K562 (cell line): Measurements from ENCODE around the gene SATB2. TPM values are rescaled to one million over a fixed set of nuclear protein-coding genes. Genes with fewer than 3 reads are reported as not detected.

Experiments used
- ATAC-seq: fragments of 200-7000 bp; cut with Tn5 transposase; 3 replicates; pipeline ENCODE4 v1.9.1; 2020; ENCODE audit warnings: moderate library complexity
- BruUV-seq: library from RNA; stranded (reverse); fragments of 400-500 nt; replicated peaks from 2 replicates; lab custom pipeline; 2021; lab: Mats Ljungman, UMichigan
- CTCF ChIA-PET: fragments of 300-600 bp; formaldehyde crosslinking; extraction: SDS; loops from one replicate; lab custom pipeline; 2021; ENCODE audit warnings: low intra/inter-chr PET ratio; lab: Yijun Ruan, JAX
- POLR2A ChIA-PET: fragments of 300-600, 350-650 bp; sonication (Branson Sonifier 250); formaldehyde crosslinking; extraction: SDS; loops from one replicate; lab custom pipeline; 2021; ENCODE audit warnings: antibody characterized with exemption, inconsistent platforms; lab: Yijun Ruan, JAX
- DNase-seq, 4 experiments: peaks; one replicate each; pipeline versions ENCODE4 v3.0.0 to v3.0.0-alpha.2; 2011 to 2018; ENCODE audit warnings: low spot score in 3 of 4, mixed read lengths in 3 of 4; ENCODE audit errors: extremely low read depth in 1 of 4
- FAIRE-seq: peaks from 2 replicates; lab custom pipeline; 2011; peaks lifted over from hg19 to GRCh38; lab: Jason Lieb, UNC
- H2AFZ ChIP-seq: 2 replicates; pipeline ENCODE4 v1.6.0; 2011; ENCODE audit warnings: low read depth, low read length, control low read depth, inconsistent platforms
- H3K27ac ChIP-seq: fragments of 200-600 bp; 3 replicates; pipeline ENCODE4 v1.8.0; 2011; ENCODE audit warnings: low read depth, mild to moderate bottlenecking, control low read depth, inconsistent platforms, low read length, moderate library complexity, mixed read lengths; ENCODE audit errors: extremely low read depth
- H3K27me3 ChIP-seq, 2 experiments: fragments of 300-600 bp in 1 of 2; 2 replicates in 1 of 2; 3 replicates in 1 of 2; pipeline versions ENCODE4 v1.6.0 to v1.8.0; 2011; ENCODE audit warnings: inconsistent platforms in 2 of 2, low read length in 2 of 2, mild to moderate bottlenecking in 1 of 2, mixed read lengths in 1 of 2, moderate library complexity in 1 of 2; ENCODE audit not compliant: control insufficient read depth in 2 of 2, insufficient read depth in 2 of 2
- H3K36me3 ChIP-seq: fragments of 300-600 bp; 3 replicates; pipeline ENCODE4 v1.8.0; 2011; ENCODE audit warnings: mild to moderate bottlenecking, low read length, inconsistent platforms; ENCODE audit not compliant: control insufficient read depth, insufficient read depth
- H3K4me1 ChIP-seq, 2 experiments: fragments of 200-600 bp in 1 of 2; replicated peaks in 1 of 2; 2 replicates in 1 of 2; 3 replicates in 1 of 2; pipeline versions ENCODE4 v1.5.1 to v1.8.0; 2011; ENCODE audit warnings: inconsistent platforms in 2 of 2, low read length in 2 of 2, mild to moderate bottlenecking in 1 of 2, mixed read lengths in 1 of 2, moderate library complexity in 1 of 2; ENCODE audit not compliant: control insufficient read depth in 2 of 2, insufficient read depth in 2 of 2
- H3K4me2 ChIP-seq: 2 replicates; pipeline ENCODE4 v1.6.1; 2011; ENCODE audit warnings: low read length, control low read depth, inconsistent platforms, mixed read lengths; ENCODE audit not compliant: insufficient read depth
- H3K4me3 ChIP-seq: fragments of 200-600 bp; sonication (generic), shearing (Covaris generic); 2 replicates; pipeline ENCODE4 v1.5.1; 2016; ENCODE audit warnings: control low read depth, inconsistent platforms
- H3K79me2 ChIP-seq: fragments of 200-600 bp; 3 replicates; pipeline ENCODE4 v1.8.0; 2011; ENCODE audit warnings: low read length, inconsistent platforms; ENCODE audit not compliant: control insufficient read depth, insufficient read depth
- H3K9ac ChIP-seq, 2 experiments: 2 replicates each; pipeline versions ENCODE4 v1.6.0 to v1.6.1; 2011; ENCODE audit warnings: low read depth in 2 of 2, low read length in 2 of 2, control low read depth in 1 of 2, inconsistent platforms in 1 of 2, mild to moderate bottlenecking in 1 of 2, mixed read lengths in 1 of 2; ENCODE audit not compliant: insufficient read depth in 1 of 2
- H3K9me1 ChIP-seq: one replicate; pipeline ENCODE4 v1.6.0; 2011; ENCODE audit warnings: inconsistent platforms, mild to moderate bottlenecking, low read length, moderate library complexity; ENCODE audit not compliant: control insufficient read depth, insufficient read depth
- H3K9me3 ChIP-seq: replicated peaks from 2 replicates; pipeline ENCODE4 v1.5.1; 2011; ENCODE audit warnings: low read depth, low read length, inconsistent platforms; ENCODE audit not compliant: control insufficient read depth, insufficient read depth
- H4K20me1 ChIP-seq: replicated peaks from 2 replicates; pipeline ENCODE4 v1.6.1; 2011; ENCODE audit warnings: low read length, inconsistent platforms, mixed read lengths; ENCODE audit not compliant: control insufficient read depth, insufficient read depth
- CBFA2T2 ChIP-seq: fragments of 450-650 bp; conservative IDR thresholded peaks from 2 replicates; pipeline ENCODE4 v1.6.1; 2017; ENCODE audit warnings: mild to moderate bottlenecking
- CBFA2T3 ChIP-seq: fragments of 450-650 bp; IDR thresholded peaks from 2 replicates; pipeline ENCODE4 v1.6.1; 2017
- DIDO1 ChIP-seq: fragments of 450-650 bp; IDR thresholded peaks from 2 replicates; pipeline ENCODE4 v1.6.1; 2016; ENCODE audit warnings: low read depth, missing biosample characterization, missing genetic modification characterization
- FOSL1 ChIP-seq: fragments of 200-800 bp; sonication (Bioruptor generic); conservative IDR thresholded peaks from 2 replicates; pipeline ENCODE4 v1.6.1; 2016; ENCODE audit warnings: missing genetic modification characterization, missing compliant biosample characterization
- GATA2 ChIP-seq: sonication (generic); formaldehyde crosslinking; IDR thresholded peaks from 2 replicates; pipeline ENCODE4 v1.4.0; 2020; ENCODE audit warnings: mild to moderate bottlenecking, missing genetic modification reagents
- NFIC ChIP-seq: fragments of 450-650 bp; IDR thresholded peaks from 2 replicates; pipeline ENCODE4 v1.6.1; 2017; ENCODE audit warnings: mild to moderate bottlenecking, inconsistent platforms
- POLR2H ChIP-seq: IDR thresholded peaks from 2 replicates; pipeline ENCODE4 v1.6.1; 2016; ENCODE audit warnings: missing genetic modification characterization, low read depth, mild to moderate bottlenecking, control low read depth, missing compliant biosample characterization, moderate library complexity
- STAT5B ChIP-seq: fragments of 250-450 bp; sonication (Bioruptor Pico); IDR thresholded peaks from 2 replicates; pipeline ENCODE4 v1.8.0; 2021; ENCODE audit warnings: mild to moderate bottlenecking, inconsistent platforms
- TCF3 ChIP-seq: sonication (generic); formaldehyde crosslinking; IDR thresholded peaks from 2 replicates; pipeline ENCODE4 v1.4.0; 2020; ENCODE audit warnings: mild to moderate bottlenecking, missing genetic modification reagents
- TEAD4 ChIP-seq, 2 experiments: sonication (generic) in 1 of 2; formaldehyde crosslinking in 1 of 2; IDR thresholded peaks; 2 replicates each; pipeline versions ENCODE4 v1.6.1 to v1.8.0; 2012 to 2022; ENCODE audit warnings: borderline replicate concordance in 1 of 2, inconsistent platforms in 1 of 2, low read length in 1 of 2, mild to moderate bottlenecking in 1 of 2, missing genetic modification reagents in 1 of 2
- WGBS: fragments of 100-300 bp; shearing (Covaris generic); methylation state at CpG from one replicate; pipeline ENCODE4 v1.1.6; 2016; ENCODE audit warnings: low coverage, mixed read lengths; ENCODE audit not compliant: insufficient coverage; ENCODE audit errors: missing lambda C conversion rate; 5-methylcytosine and 5-hydroxymethylcytosine counted together
- in situ Hi-C: fragments of 300-500 bp; cut with MboI; formaldehyde crosslinking; loops from 4 replicates; pipeline ENCODE4 v1.15.0; 2018; ENCODE audit warnings: inconsistent platforms, mixed read lengths
- intact Hi-C: fragments of 100-400 bp; cut with micrococcal nuclease; formaldehyde crosslinking; loops from 2 replicates; pipeline ENCODE4 v1.14.2; 2022
- polyA plus RNA-seq, 8 experiments: library from polyadenylated mRNA; depleted of rRNA in 4 of 8; stranded (reverse) in 5 of 8; unstranded in 3 of 8; fragments of >200 nt; fragmentation: Nextera tagmentation in 2 of 8; fragmentation: Illumina TruSeq in 1 of 8; extraction: Ambion mirVana in 2 of 8; extraction: Trizol in 1 of 8; gene quantifications; 2 replicates each; pipeline versions ENCODE4 v1.2.1 to v1.2.3, GENCODE V29; 2011 to 2014; ENCODE audit warnings: inconsistent platforms in 1 of 8, missing spikeins in 1 of 8
- total RNA-seq, 7 experiments: library from RNA; depleted of rRNA in 6 of 7; stranded (reverse); fragments of >200 nt in 6 of 7; fragmentation: Illumina TruSeq in 2 of 7; extraction: Trizol in 2 of 7; gene quantifications; 2 replicates each; pipeline versions ENCODE4 v1.2.1 to v1.2.3, GENCODE V29; 2011 to 2021; ENCODE audit warnings: low replicate concordance in 1 of 7
- TF ChIP-seq, protein P1 (sequence below): fragments of 450-650 bp; IDR thresholded peaks from 2 replicates; pipeline ENCODE4 v1.6.1; 2014; ENCODE audit warnings: low read depth, mild to moderate bottlenecking, moderate library complexity, borderline replicate concordance
- TF ChIP-seq, protein P2 (sequence below): fragments of 200-800 bp; sonication (Bioruptor generic); IDR thresholded peaks from 2 replicates; pipeline ENCODE4 v1.6.1; 2017; ENCODE audit warnings: missing genetic modification characterization, missing compliant biosample characterization
- TF ChIP-seq, protein P3 (sequence below): fragments of 450-650 bp; IDR thresholded peaks from 2 replicates; pipeline ENCODE4 v1.6.1; 2017; ENCODE audit warnings: antibody characterized with exemption, mild to moderate bottlenecking
- TF ChIP-seq, protein P4 (sequence below), 2 experiments: fragments of 450-650 bp; IDR thresholded peaks; 2 replicates each; pipeline ENCODE4 v1.6.1; 2016

The SATB2 gene
- total and polyA plus RNA-seq, 9 of the 15 experiments (the other 6 are each of a cell fraction or from before 2014, with no cell fraction given): 4.5 to 34.0 (median 15.1) TPM

DNA sequence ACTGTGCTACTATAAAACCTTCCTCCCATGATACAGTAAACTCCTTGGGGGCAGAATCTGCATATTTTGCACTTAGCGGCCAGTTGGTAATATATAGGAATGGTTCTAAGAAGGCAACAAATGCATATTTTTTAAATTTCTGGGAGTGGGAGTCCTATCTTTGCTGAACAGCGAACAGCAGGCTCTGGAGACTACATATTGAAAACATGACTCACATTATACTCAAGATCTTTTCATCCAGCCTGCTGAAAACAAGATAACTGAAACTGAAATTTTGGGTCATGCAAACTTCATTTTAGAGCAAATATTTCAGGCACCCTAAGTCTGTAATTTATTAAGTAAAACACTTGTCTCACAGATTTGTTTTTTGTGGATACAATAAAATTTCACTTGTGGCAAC, 122.2 kb downstream of the SATB2 start:
- no TSS peak for BruUV-seq
- intact Hi-C loops (loop anchor here (10.0 kb wide), 1 partner anchor 149 kb away; no protein-coding TSS in a partner anchor), in situ Hi-C loops (no loop called here)
- DNase-seq (peak; percentile 11 to 31 (median 16)), FAIRE-seq (no peak), ATAC-seq (peak; percentile 53)
- Histone ChIP-seq H3K79me2 (peaks cover 4% of the 10 kb centered on the region; the same call in 1 of the 3 replicates), H3K4me2 (no peak overlapping the region), H4K20me1 (no peaks in the 10 kb centered on the region), H3K9me3 (no peaks in the 10 kb centered on the region), H2AFZ (no peak overlapping the region), H3K4me1 (no peaks in the 10 kb centered on the region; a peak in 3 of 5 replicates), H3K27me3 (no peaks in the 10 kb centered on the region), H3K36me3 (peaks cover 19% of the 10 kb centered on the region), H3K4me3 (no peak overlapping the region), H3K27ac (0 out of 3 replicates have a peak overlapping the region, but pooled peaks have one; percentile 2), H3K9ac (no peak overlapping the region), H3K9me1 (no peaks in the 10 kb centered on the region)
- POLR2A ChIA-PET: no interaction called here
- CTCF ChIA-PET: no interaction called here
- 17% methylated on average over 2 of the region's 2 CpGs for WGBS
- TF ChIP-seq CBFA2T2 (peak; percentile 54), TCF3 (CRISPR knock-in tag) (peak; percentile 59), TEAD4 (IDR thresholded peaks at IDR 0.05; ENCODE audit: low read length) (peak; percentile 69), TEAD4 (CRISPR knock-in tag; IDR thresholded peaks at IDR 0.05; ENCODE audit: borderline replicate concordance) (no peak), POLR2H (tag) (no peak), NFIC (no peak), CBFA2T3 (peak; percentile 77), DIDO1 (tag) (no peak), GATA2 (CRISPR knock-in tag) (peak; percentile 45; the same call in 1 of the 2 replicates), STAT5B (CRISPR knock-in tag) (no peak), FOSL1 (tag) (peak; percentile 45; the same call in 1 of the 2 replicates)
- TF ChIP-seq, protein P1, sequence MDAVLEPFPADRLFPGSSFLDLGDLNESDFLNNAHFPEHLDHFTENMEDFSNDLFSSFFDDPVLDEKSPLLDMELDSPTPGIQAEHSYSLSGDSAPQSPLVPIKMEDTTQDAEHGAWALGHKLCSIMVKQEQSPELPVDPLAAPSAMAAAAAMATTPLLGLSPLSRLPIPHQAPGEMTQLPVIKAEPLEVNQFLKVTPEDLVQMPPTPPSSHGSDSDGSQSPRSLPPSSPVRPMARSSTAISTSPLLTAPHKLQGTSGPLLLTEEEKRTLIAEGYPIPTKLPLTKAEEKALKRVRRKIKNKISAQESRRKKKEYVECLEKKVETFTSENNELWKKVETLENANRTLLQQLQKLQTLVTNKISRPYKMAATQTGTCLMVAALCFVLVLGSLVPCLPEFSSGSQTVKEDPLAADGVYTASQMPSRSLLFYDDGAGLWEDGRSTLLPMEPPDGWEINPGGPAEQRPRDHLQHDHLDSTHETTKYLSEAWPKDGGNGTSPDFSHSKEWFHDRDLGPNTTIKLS: no peak
- TF ChIP-seq, protein P2, sequence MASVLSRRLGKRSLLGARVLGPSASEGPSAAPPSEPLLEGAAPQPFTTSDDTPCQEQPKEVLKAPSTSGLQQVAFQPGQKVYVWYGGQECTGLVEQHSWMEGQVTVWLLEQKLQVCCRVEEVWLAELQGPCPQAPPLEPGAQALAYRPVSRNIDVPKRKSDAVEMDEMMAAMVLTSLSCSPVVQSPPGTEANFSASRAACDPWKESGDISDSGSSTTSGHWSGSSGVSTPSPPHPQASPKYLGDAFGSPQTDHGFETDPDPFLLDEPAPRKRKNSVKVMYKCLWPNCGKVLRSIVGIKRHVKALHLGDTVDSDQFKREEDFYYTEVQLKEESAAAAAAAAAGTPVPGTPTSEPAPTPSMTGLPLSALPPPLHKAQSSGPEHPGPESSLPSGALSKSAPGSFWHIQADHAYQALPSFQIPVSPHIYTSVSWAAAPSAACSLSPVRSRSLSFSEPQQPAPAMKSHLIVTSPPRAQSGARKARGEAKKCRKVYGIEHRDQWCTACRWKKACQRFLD: no peak
- TF ChIP-seq, protein P3, sequence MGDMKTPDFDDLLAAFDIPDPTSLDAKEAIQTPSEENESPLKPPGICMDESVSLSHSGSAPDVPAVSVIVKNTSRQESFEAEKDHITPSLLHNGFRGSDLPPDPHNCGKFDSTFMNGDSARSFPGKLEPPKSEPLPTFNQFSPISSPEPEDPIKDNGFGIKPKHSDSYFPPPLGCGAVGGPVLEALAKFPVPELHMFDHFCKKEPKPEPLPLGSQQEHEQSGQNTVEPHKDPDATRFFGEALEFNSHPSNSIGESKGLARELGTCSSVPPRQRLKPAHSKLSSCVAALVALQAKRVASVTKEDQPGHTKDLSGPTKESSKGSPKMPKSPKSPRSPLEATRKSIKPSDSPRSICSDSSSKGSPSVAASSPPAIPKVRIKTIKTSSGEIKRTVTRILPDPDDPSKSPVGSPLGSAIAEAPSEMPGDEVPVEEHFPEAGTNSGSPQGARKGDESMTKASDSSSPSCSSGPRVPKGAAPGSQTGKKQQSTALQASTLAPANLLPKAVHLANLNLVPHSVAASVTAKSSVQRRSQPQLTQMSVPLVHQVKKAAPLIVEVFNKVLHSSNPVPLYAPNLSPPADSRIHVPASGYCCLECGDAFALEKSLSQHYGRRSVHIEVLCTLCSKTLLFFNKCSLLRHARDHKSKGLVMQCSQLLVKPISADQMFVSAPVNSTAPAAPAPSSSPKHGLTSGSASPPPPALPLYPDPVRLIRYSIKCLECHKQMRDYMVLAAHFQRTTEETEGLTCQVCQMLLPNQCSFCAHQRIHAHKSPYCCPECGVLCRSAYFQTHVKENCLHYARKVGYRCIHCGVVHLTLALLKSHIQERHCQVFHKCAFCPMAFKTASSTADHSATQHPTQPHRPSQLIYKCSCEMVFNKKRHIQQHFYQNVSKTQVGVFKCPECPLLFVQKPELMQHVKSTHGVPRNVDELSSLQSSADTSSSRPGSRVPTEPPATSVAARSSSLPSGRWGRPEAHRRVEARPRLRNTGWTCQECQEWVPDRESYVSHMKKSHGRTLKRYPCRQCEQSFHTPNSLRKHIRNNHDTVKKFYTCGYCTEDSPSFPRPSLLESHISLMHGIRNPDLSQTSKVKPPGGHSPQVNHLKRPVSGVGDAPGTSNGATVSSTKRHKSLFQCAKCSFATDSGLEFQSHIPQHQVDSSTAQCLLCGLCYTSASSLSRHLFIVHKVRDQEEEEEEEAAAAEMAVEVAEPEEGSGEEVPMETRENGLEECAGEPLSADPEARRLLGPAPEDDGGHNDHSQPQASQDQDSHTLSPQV: no peak
- TF ChIP-seq, protein P4, sequence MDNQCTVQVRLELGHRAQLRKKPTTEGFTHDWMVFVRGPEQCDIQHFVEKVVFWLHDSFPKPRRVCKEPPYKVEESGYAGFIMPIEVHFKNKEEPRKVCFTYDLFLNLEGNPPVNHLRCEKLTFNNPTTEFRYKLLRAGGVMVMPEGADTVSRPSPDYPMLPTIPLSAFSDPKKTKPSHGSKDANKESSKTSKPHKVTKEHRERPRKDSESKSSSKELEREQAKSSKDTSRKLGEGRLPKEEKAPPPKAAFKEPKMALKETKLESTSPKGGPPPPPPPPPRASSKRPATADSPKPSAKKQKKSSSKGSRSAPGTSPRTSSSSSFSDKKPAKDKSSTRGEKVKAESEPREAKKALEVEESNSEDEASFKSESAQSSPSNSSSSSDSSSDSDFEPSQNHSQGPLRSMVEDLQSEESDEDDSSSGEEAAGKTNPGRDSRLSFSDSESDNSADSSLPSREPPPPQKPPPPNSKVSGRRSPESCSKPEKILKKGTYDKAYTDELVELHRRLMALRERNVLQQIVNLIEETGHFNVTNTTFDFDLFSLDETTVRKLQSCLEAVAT (IDR thresholded peaks at IDR 0.05): no peak
